ENCODE measurements around the gene CCDC88C. TPM values are rescaled to one million over a fixed set of nuclear protein-coding genes. Genes with fewer than 3 reads are reported as not detected.
A peak's percentile ranks its signal among the peaks of the same experiment; 100 is the strongest.

CCDC88C gene
- total RNA-seq, 1 experiment from 2014 or later, result 33.2 TPM

DNA sequence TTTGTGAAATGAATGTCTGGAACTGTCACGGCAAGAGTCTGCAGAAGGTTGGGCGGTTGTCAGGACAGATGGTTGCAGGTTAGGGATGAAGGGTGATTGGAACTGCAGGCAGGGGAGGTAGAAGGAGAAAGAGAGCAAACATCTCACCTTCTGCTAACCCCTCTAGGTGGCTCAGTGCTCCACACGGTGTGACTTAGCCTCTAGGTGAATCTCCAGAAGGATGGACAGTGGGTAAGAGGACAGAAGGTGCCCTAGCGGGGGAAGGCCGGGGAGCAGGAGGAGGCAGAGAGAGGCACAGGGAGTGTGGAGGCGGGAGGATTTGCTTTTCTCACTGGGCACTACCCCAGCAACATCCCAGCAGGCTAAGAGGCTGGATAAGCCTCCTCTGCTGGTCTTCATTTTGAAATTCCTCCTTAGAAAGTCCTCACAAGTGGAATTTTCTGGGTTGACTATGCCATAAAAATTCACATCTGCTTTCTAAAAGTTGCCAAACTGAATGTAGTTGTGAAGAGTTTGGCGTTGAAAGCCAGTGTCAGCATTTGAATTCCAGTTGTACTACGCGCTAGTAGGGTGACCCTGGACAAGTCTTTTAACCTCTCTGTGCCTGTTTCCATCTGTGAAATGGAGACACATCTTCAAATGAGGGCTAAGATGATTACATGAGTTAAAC lies 162.5 kb downstream of the CCDC88C start:
- H3K36me3 Mint-ChIP-seq (ENCODE audit: insufficient read depth, unreplicated experiment), result peaks cover 15% of the 10 kb centered on the region
- no peak overlapping the region for H3K27ac Mint-ChIP-seq (ENCODE audit: unreplicated experiment)
- intact Hi-C loops (cut with micrococcal nuclease; ENCODE audit: unreplicated experiment), result no loop called here
- CTCF ChIA-PET, result interaction anchor here (0.6 kb wide), 1 partner anchor 949 kb away, joined by 3 read pairs; no protein-coding TSS in a partner anchor
- H3K4me3 Mint-ChIP-seq (ENCODE audit: low read depth, unreplicated experiment), result peak overlapping the region; percentile 62
- peaks cover 9% of the 10 kb centered on the region for H3K4me1 Mint-ChIP-seq (ENCODE audit: low read depth, unreplicated experiment)
- TF ChIP-seq, protein P1, sequence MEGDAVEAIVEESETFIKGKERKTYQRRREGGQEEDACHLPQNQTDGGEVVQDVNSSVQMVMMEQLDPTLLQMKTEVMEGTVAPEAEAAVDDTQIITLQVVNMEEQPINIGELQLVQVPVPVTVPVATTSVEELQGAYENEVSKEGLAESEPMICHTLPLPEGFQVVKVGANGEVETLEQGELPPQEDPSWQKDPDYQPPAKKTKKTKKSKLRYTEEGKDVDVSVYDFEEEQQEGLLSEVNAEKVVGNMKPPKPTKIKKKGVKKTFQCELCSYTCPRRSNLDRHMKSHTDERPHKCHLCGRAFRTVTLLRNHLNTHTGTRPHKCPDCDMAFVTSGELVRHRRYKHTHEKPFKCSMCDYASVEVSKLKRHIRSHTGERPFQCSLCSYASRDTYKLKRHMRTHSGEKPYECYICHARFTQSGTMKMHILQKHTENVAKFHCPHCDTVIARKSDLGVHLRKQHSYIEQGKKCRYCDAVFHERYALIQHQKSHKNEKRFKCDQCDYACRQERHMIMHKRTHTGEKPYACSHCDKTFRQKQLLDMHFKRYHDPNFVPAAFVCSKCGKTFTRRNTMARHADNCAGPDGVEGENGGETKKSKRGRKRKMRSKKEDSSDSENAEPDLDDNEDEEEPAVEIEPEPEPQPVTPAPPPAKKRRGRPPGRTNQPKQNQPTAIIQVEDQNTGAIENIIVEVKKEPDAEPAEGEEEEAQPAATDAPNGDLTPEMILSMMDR (IDR thresholded peaks at IDR 0.05; ENCODE audit: unreplicated experiment), result no peak
- BruUV-seq (replicated peaks), result no TSS peak
- peaks cover 43% of the 10 kb centered on the region for H3K27me3 Mint-ChIP-seq (ENCODE audit: unreplicated experiment)
- DNase-seq, result no peak
- no peaks in the 10 kb centered on the region for H3K9me3 Mint-ChIP-seq (ENCODE audit: low read depth, unreplicated experiment)

DNA sequence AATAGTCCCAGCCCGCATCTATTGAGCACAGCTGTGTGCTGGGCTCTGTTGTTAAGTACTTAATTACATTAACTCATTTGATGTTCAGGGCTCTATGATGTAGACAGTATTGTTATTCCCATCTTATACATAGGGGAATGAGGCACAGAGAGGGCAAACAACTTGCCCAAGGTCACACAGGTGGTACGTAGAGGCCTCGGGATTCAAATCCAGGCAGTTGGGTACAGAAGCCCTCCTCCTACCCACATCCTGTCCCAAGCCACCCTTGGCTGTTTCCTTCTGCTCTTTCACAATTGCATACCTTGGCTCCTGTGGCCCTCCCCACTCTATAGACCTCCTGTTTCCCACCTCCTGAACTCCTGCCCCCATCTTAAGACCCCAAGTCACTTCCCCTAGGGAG lies 163.2 kb downstream of the CCDC88C start:
- Mint-ChIP-seq H3K4me3 (ENCODE audit: low read depth, unreplicated experiment) (peak overlapping the region; percentile 62), H3K36me3 (ENCODE audit: insufficient read depth, unreplicated experiment) (peaks cover 16% of the 10 kb centered on the region), H3K9me3 (ENCODE audit: low read depth, unreplicated experiment) (no peaks in the 10 kb centered on the region), H3K27ac (ENCODE audit: unreplicated experiment) (no peak overlapping the region), H3K27me3 (ENCODE audit: unreplicated experiment) (peaks cover 43% of the 10 kb centered on the region), H3K4me1 (ENCODE audit: low read depth, unreplicated experiment) (peaks cover 16% of the 10 kb centered on the region)
- DNase-seq, result no peak
- TF ChIP-seq, protein P1 (IDR thresholded peaks at IDR 0.05; ENCODE audit: unreplicated experiment), result no peak
- BruUV-seq (replicated peaks), result no TSS peak
- intact Hi-C loops (cut with micrococcal nuclease; ENCODE audit: unreplicated experiment), result no loop called here
- CTCF ChIA-PET, result no interaction called here

DNA sequence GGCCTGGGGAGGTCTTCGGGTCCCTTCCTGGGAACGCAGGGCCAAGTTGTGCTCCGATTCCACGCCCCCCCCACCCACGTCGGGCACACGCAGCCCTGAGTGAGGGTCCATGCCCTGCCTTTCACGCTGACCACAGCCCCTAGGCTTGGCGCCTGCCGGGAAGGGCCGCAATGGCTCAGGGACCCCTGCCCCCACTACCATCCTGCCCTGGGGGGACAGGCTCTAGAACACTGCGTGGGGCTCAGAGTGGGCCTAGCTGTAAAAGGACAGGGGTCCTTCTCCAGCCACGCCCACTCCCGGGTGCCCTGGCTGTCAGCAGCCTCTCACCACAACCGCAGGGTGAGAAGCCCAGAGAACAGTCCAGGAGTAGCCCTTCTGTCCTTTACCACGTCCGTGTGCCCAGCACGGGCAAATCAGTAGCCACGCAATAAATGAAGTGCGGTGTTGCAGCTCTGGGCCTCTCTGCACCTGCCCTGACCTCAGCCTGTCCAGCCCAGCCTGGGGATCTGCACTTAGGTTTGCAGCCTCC lies 163.8 kb downstream of the CCDC88C start:
- BruUV-seq (replicated peaks), result no TSS peak
- Mint-ChIP-seq H3K36me3 (ENCODE audit: insufficient read depth, unreplicated experiment) (peaks cover 16% of the 10 kb centered on the region), H3K27me3 (ENCODE audit: unreplicated experiment) (peaks cover 37% of the 10 kb centered on the region), H3K27ac (ENCODE audit: unreplicated experiment) (no peak overlapping the region), H3K4me3 (ENCODE audit: low read depth, unreplicated experiment) (peak overlapping the region; percentile 62), H3K9me3 (ENCODE audit: low read depth, unreplicated experiment) (no peaks in the 10 kb centered on the region), H3K4me1 (ENCODE audit: low read depth, unreplicated experiment) (peaks cover 16% of the 10 kb centered on the region)
- TF ChIP-seq, protein P1 (IDR thresholded peaks at IDR 0.05; ENCODE audit: unreplicated experiment), result no peak
- CTCF ChIA-PET, result no interaction called here
- no peak for DNase-seq
- intact Hi-C loops (cut with micrococcal nuclease; ENCODE audit: unreplicated experiment), result no loop called here

DNA sequence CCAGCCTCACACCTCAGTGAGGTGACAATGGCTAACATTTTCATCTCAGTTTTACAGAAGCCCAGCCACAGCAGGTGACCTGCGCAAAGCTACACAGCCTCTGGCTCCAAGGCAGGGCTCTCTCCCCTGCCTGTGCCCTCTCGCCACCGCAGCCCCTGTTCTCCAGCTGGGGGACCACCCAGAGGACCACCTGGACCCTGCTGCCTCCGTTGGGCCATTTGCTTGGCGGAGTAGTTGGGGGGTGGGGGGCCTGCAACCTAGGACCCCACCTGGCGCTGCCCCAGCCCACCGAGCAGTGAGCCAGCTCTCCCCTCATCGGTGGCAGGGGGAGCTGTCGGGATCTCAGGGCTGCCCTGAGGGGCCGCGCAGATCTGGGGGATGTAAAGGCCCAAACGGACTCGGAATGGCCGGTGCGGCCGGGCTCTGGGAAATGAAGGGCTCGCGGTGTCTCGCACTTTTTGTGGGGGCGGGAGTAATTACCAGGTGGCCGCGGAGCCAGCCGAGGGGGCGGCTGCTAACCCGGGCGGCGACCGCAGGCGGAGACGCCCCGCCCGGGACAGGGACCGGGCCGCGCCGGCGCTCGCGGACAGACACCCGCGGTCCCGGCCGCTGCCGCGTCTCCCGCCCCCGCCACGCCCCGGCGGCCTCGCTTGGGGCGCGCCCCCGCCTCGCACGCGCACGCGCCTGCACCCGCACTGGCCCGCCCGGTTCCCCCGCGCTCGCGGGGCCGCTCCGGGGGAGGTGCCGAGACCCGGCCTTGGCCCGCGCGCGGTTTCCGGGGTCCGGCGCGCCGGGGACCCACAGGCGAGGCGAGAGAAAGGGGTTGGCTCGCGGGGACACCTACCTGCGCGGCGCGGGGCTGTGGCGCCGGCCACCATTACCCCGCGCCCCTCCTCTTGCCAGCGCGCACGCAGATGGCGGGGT lies 164.5 kb downstream of the CCDC88C start:
- Mint-ChIP-seq H3K4me3 (ENCODE audit: low read depth, unreplicated experiment) (peak overlapping the region; percentile 62), H3K27me3 (ENCODE audit: unreplicated experiment) (peaks cover 30% of the 10 kb centered on the region), H3K4me1 (ENCODE audit: low read depth, unreplicated experiment) (peaks cover 16% of the 10 kb centered on the region), H3K36me3 (ENCODE audit: insufficient read depth, unreplicated experiment) (peaks cover 16% of the 10 kb centered on the region), H3K27ac (ENCODE audit: unreplicated experiment) (no peak overlapping the region), H3K9me3 (ENCODE audit: low read depth, unreplicated experiment) (no peaks in the 10 kb centered on the region)
- BruUV-seq (replicated peaks), result no TSS peak
- TF ChIP-seq, protein P1 (IDR thresholded peaks at IDR 0.05; ENCODE audit: unreplicated experiment), result no peak
- intact Hi-C loops (cut with micrococcal nuclease; ENCODE audit: unreplicated experiment), result no loop called here
- CTCF ChIA-PET, result no interaction called here
- DNase-seq, result peak; percentile 47

All from Calu3 (cell line).